ENCODE measurements around the gene ITPRIP.

The ITPRIP gene

DNA sequence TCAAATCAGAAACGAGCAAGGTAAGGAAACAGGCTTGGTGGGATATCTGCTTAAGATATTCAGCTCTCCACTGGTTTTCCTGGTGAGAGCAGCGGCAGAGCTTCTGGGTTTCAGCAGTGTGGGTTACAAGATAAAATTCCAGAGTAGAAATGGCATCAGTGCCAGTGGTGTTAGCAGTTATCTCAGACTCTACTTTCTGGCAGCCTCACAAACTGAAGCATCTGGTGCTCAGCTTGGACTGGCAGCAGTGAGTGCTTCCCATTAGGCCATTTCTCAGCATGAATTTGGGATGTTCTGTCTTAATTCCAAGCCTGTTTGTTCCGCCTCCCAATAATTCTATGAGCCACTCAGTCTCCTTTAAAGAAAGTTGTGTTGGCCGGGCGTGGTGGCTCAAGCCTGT, 76.2 kb downstream of the ITPRIP start:
- DNase-seq (ENCODE audit: low read depth, low spot score): no peak
- no CpG with 5 or more reads among the region's 5 CpGs for WGBS (ENCODE audit: insufficient coverage, insufficient read length)
- no peaks in the 10 kb centered on the region for H3K27me3 ChIP-seq (ENCODE audit: control insufficient read depth, insufficient read depth, low read length)
- no peak overlapping the region for H3K27ac ChIP-seq (ENCODE audit: low read length)
- H3K9me3 ChIP-seq (ENCODE audit: control insufficient read depth, insufficient read depth, low read length): no peaks in the 10 kb centered on the region
- H3K4me1 ChIP-seq (ENCODE audit: control insufficient read depth, insufficient read depth, low read length): no peaks in the 10 kb centered on the region
- no peak overlapping the region for H3K4me3 ChIP-seq (ENCODE audit: low read length)
- H3K36me3 ChIP-seq (ENCODE audit: control insufficient read depth, insufficient read depth, low read length): no peaks in the 10 kb centered on the region; the same call in 1 of the 2 replicates

DNA sequence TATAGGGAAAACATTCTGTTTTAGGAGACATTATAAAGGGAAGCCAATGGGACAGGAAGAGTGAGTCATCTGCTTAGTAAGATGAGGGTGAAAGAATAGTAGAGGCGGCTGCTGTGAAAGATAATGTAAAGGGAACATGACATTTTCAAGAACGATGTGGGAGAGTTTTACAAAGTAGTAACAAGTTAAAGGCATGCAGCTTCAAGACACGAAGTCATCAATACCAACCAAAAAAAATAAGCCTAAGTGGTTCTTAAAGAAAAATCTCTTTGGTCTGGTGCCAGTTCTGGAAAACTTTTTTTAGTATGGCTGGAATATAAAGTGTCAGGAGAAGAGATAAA, 77.5 kb downstream of the ITPRIP start:
- Histone ChIP-seq H3K27me3 (ENCODE audit: control insufficient read depth, insufficient read depth, low read length) (no peaks in the 10 kb centered on the region), H3K4me1 (ENCODE audit: control insufficient read depth, insufficient read depth, low read length) (no peaks in the 10 kb centered on the region), H3K36me3 (ENCODE audit: control insufficient read depth, insufficient read depth, low read length) (no peaks in the 10 kb centered on the region; the same call in 1 of the 2 replicates), H3K9me3 (ENCODE audit: control insufficient read depth, insufficient read depth, low read length) (no peaks in the 10 kb centered on the region), H3K27ac (ENCODE audit: low read length) (no peak overlapping the region), H3K4me3 (ENCODE audit: low read length) (no peak overlapping the region)
- WGBS (ENCODE audit: insufficient coverage, insufficient read length): no CpG with 5 or more reads among the region's 3 CpGs
- DNase-seq (ENCODE audit: low read depth, low spot score): no peak

DNA sequence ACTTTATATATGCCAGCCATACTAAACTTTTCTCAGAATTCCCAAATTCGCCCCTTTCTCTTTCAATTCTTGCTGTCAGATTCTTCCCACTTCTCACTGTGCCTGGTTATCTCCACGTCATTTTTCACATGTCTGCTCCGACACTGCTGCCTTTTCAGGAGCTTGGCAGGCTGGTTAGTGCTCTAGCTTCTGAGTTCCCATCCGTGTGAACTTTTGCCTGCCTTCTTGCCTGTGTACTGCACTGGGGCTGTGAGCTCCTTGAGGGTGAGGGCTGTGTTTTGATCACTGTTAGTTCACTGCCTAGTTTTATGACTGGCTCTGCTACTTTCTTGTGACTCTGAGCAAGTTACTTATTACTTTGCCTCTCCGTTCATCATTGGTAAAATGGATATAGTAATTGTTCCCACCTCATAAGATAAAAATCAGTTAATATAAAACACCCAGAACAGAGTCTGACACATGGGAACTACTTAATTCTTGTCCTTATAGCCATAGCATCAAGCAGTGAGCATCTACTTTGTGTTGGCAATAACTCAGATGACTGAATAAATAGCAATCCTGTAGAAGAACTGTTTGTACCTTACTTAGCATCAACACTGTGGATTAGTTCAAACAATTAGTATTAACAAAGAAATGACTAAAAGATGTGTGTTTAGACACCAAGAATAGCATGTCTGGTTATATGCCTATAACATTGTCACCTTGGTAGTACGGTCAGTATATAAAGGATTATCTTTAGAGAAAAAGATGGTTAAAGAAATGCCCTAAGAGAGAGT, 78.1 kb downstream of the ITPRIP start:
- Histone ChIP-seq H3K4me3 (ENCODE audit: low read length) (no peak overlapping the region), H3K36me3 (ENCODE audit: control insufficient read depth, insufficient read depth, low read length) (no peaks in the 10 kb centered on the region; the same call in 1 of the 2 replicates), H3K27me3 (ENCODE audit: control insufficient read depth, insufficient read depth, low read length) (no peaks in the 10 kb centered on the region), H3K4me1 (ENCODE audit: control insufficient read depth, insufficient read depth, low read length) (no peaks in the 10 kb centered on the region), H3K27ac (ENCODE audit: low read length) (no peak overlapping the region), H3K9me3 (ENCODE audit: control insufficient read depth, insufficient read depth, low read length) (no peaks in the 10 kb centered on the region)
- no peak for DNase-seq (ENCODE audit: low read depth, low spot score)
- WGBS (ENCODE audit: insufficient coverage, insufficient read length): 100% methylated on average over 1 of the region's 6 CpGs
